Natural killer cell treated with Interleukin-12 subunit alpha and Interleukin-12 subunit beta and Interleukin-15 and Interleukin-18, amount 100 ng/mL, for 72 hours (primary cell): ENCODE measurements around the gene ERLEC1. TPM values are rescaled to one million over a fixed set of nuclear protein-coding genes. Genes with fewer than 3 reads are reported as not detected.
"Not testable (repeated sequence)": the region's sequence is repeated elsewhere in the genome, so short reads cannot be mapped to it uniquely, and the experiment has no call there.

Experiments
- ATAC-seq, 2 donors: fragments of 150-1000 bp; cut with Tn5 transposase in 1 of 2; sonication (Bioruptor Pico), chemical (Tn5 transposase) in 1 of 2; 2 replicates each; pipeline ENCODE4 v1.10.0; 2021
- DNase-seq: peaks from one replicate; pipeline ENCODE4 v3.0.0; 2022; ENCODE audit warnings: low spot score
- H3K27ac Mint-ChIP-seq, 2 donors: 1 replicate in 1 of 2; 2 replicates in 1 of 2; pipeline ENCODE4 v1.8.0; 2022; ENCODE audit warnings: mixed read lengths in 2 of 2, mild to moderate bottlenecking in 1 of 2, moderate library complexity in 1 of 2
- H3K27me3 Mint-ChIP-seq, 2 donors: 1 replicate in 1 of 2; 2 replicates in 1 of 2; pipeline ENCODE4 v1.8.0; 2022; ENCODE audit warnings: mixed read lengths in 2 of 2
- H3K36me3 Mint-ChIP-seq: one replicate; pipeline ENCODE4 v1.8.0; 2022; ENCODE audit warnings: mixed read lengths
- H3K4me1 Mint-ChIP-seq, 2 donors: 1 replicate in 1 of 2; 2 replicates in 1 of 2; pipeline ENCODE4 v1.8.0; 2022; ENCODE audit warnings: low read depth in 2 of 2, mixed read lengths in 2 of 2, mild to moderate bottlenecking in 1 of 2
- H3K4me3 Mint-ChIP-seq: one replicate; pipeline ENCODE4 v1.8.0; 2022; ENCODE audit warnings: mixed read lengths
- H3K9me3 Mint-ChIP-seq: 2 replicates; pipeline ENCODE4 v1.8.0; 2022; ENCODE audit warnings: mixed read lengths
- total RNA-seq, 2 donors: library from RNA; stranded (reverse); gene quantifications; one replicate each; pipeline ENCODE4 v1.2.3, GENCODE V29; 2022

The ERLEC1 gene
- total RNA-seq, 2 donors from 2014 or later, result 24.8 to 45.9 TPM

- Mint-ChIP-seq H3K27ac (no peak overlapping the region), H3K4me3 (no peak overlapping the region), H3K9me3 (no peaks in the 10 kb centered on the region), H3K36me3 (no peaks in the 10 kb centered on the region), H3K4me1 (no peaks in the 10 kb centered on the region), H3K27me3 (no peaks in the 10 kb centered on the region)
- DNase-seq, result no peak
- ATAC-seq, result no peak
Observed at GRCh38 chr2:53828331-53828730, 41.5 kb downstream of the ERLEC1 start.

- H3K9me3 Mint-ChIP-seq, result no peaks in the 10 kb centered on the region
- H3K27me3 Mint-ChIP-seq, result no peaks in the 10 kb centered on the region
- H3K36me3 Mint-ChIP-seq, result no peaks in the 10 kb centered on the region
- no peak for ATAC-seq
- no peak overlapping the region for H3K4me3 Mint-ChIP-seq
- no peaks in the 10 kb centered on the region for H3K4me1 Mint-ChIP-seq
- H3K27ac Mint-ChIP-seq, result no peak overlapping the region
- no peak for DNase-seq
Observed at GRCh38 chr2:53829273-53829979, 42.6 kb downstream of the ERLEC1 start.

GRCh38 chr2:53829980-53830290 is 43.1 kb downstream of the ERLEC1 start:
- H3K36me3 Mint-ChIP-seq, ATAC-seq, DNase-seq, H3K27ac Mint-ChIP-seq, H3K9me3 Mint-ChIP-seq, H3K4me1 Mint-ChIP-seq, H3K27me3 Mint-ChIP-seq, H3K4me3 Mint-ChIP-seq: not testable (repeated sequence)

GRCh38 chr2:53840580-53840979 is 53.7 kb downstream of the ERLEC1 start:
- Mint-ChIP-seq H3K9me3 (no peaks in the 10 kb centered on the region), H3K27ac (no peak overlapping the region), H3K36me3 (no peaks in the 10 kb centered on the region), H3K4me3 (no peak overlapping the region), H3K4me1 (peaks cover 0 to 10% of the 10 kb centered on the region in 2 donors), H3K27me3 (no peaks in the 10 kb centered on the region)
- no peak for DNase-seq
- no peak for ATAC-seq

GRCh38 chr2:53841651-53842050 is 54.8 kb downstream of the ERLEC1 start:
- H3K27me3 Mint-ChIP-seq, ATAC-seq, H3K36me3 Mint-ChIP-seq, H3K4me3 Mint-ChIP-seq, H3K9me3 Mint-ChIP-seq, H3K27ac Mint-ChIP-seq, DNase-seq: not testable (repeated sequence)
- H3K4me1 Mint-ChIP-seq, result peaks cover 0 to 10% of the 10 kb centered on the region in 2 donors

GRCh38 chr2:53842891-53843290 is 56.0 kb downstream of the ERLEC1 start:
- DNase-seq (no peak), ATAC-seq (no peak)
- H3K4me1 Mint-ChIP-seq, result peaks cover 0 to 10% of the 10 kb centered on the region in 2 donors
- no peak overlapping the region for H3K27ac Mint-ChIP-seq
- H3K4me3 Mint-ChIP-seq, result no peak overlapping the region
- H3K36me3 Mint-ChIP-seq, result no peaks in the 10 kb centered on the region
- no peaks in the 10 kb centered on the region for H3K9me3 Mint-ChIP-seq
- H3K27me3 Mint-ChIP-seq, result no peaks in the 10 kb centered on the region

GRCh38 chr2:53843595-53843994 is 56.8 kb downstream of the ERLEC1 start:
- H3K36me3 Mint-ChIP-seq, result no peaks in the 10 kb centered on the region
- H3K9me3 Mint-ChIP-seq, result no peaks in the 10 kb centered on the region
- no peak overlapping the region for H3K4me3 Mint-ChIP-seq
- no peaks in the 10 kb centered on the region for H3K27me3 Mint-ChIP-seq
- H3K27ac Mint-ChIP-seq, result no peak overlapping the region
- DNase-seq (no peak), ATAC-seq (no peak)
- peaks cover 0 to 10% of the 10 kb centered on the region in 2 donors for H3K4me1 Mint-ChIP-seq

- DNase-seq (no peak), ATAC-seq (no peak)
- no peak overlapping the region for H3K4me3 Mint-ChIP-seq
- peaks cover 0 to 2% of the 10 kb centered on the region in 2 donors for H3K4me1 Mint-ChIP-seq
- H3K36me3 Mint-ChIP-seq, result no peaks in the 10 kb centered on the region
- no peak overlapping the region for H3K27ac Mint-ChIP-seq
- H3K9me3 Mint-ChIP-seq, result no peaks in the 10 kb centered on the region
- H3K27me3 Mint-ChIP-seq, result no peaks in the 10 kb centered on the region
Observed at GRCh38 chr2:53848062-53848461, 61.2 kb downstream of the ERLEC1 start.

GRCh38 chr2:53851052-53851757 is 64.4 kb downstream of the ERLEC1 start:
- H3K36me3 Mint-ChIP-seq, H3K27me3 Mint-ChIP-seq, H3K4me1 Mint-ChIP-seq, H3K9me3 Mint-ChIP-seq, H3K4me3 Mint-ChIP-seq, H3K27ac Mint-ChIP-seq, ATAC-seq, DNase-seq: not testable (repeated sequence)

- no peak overlapping the region for H3K4me3 Mint-ChIP-seq
- ATAC-seq (no peak), DNase-seq (no peak)
- no peaks in the 10 kb centered on the region for H3K27me3 Mint-ChIP-seq
- H3K36me3 Mint-ChIP-seq, result no peaks in the 10 kb centered on the region
- no peak overlapping the region for H3K27ac Mint-ChIP-seq
- no peaks in the 10 kb centered on the region for H3K4me1 Mint-ChIP-seq
- no peaks in the 10 kb centered on the region for H3K9me3 Mint-ChIP-seq
Observed at GRCh38 chr2:53852532-53852931, 65.7 kb downstream of the ERLEC1 start.

GRCh38 chr2:53854678-53855077 is 67.8 kb downstream of the ERLEC1 start:
- H3K27me3 Mint-ChIP-seq, result no peaks in the 10 kb centered on the region
- H3K4me3 Mint-ChIP-seq, result no peak overlapping the region
- H3K27ac Mint-ChIP-seq, result peak overlapping the region in 1 of 2 donors; percentile 3
- H3K36me3 Mint-ChIP-seq, result peaks cover 5% of the 10 kb centered on the region
- no peak for DNase-seq
- no peaks in the 10 kb centered on the region for H3K9me3 Mint-ChIP-seq
- peak in 1 of 2 donors; percentile 18 for ATAC-seq
- H3K4me1 Mint-ChIP-seq, result no peaks in the 10 kb centered on the region

- DNase-seq (no peak), ATAC-seq (no peak)
- peaks cover 5% of the 10 kb centered on the region for H3K36me3 Mint-ChIP-seq
- no peaks in the 10 kb centered on the region for H3K4me1 Mint-ChIP-seq
- no peaks in the 10 kb centered on the region for H3K27me3 Mint-ChIP-seq
- no peak overlapping the region for H3K4me3 Mint-ChIP-seq
- H3K27ac Mint-ChIP-seq, result no peak overlapping the region
- no peaks in the 10 kb centered on the region for H3K9me3 Mint-ChIP-seq
Observed at GRCh38 chr2:53856272-53856671, 69.4 kb downstream of the ERLEC1 start.

GRCh38 chr2:53859206-53860181 is 72.7 kb downstream of the ERLEC1 start, which contains the start of gene GPR75:
Gene GPR75 (minus strand): TSS chr2:53859967. CDS start chr2:53854756, 5,211 bp downstream.
- DNase-seq (no peak), ATAC-seq (peak; percentile 28 to 36)
- Mint-ChIP-seq H3K36me3 (peaks cover 5% of the 10 kb centered on the region), H3K4me1 (no peaks in the 10 kb centered on the region), H3K27ac (no peak within 1 kb of the TSS), H3K4me3 (no peak within 1 kb of the TSS), H3K9me3 (no peaks in the 10 kb centered on the region), H3K27me3 (no peaks in the 10 kb centered on the region)

GRCh38 chr2:53861824-53862223 is 75.0 kb downstream of the ERLEC1 start:
- no peak for ATAC-seq
- H3K27me3 Mint-ChIP-seq, result no peaks in the 10 kb centered on the region
- no peaks in the 10 kb centered on the region for H3K4me1 Mint-ChIP-seq
- H3K36me3 Mint-ChIP-seq, result peaks cover 5% of the 10 kb centered on the region
- DNase-seq, result no peak
- H3K27ac Mint-ChIP-seq, result no peak overlapping the region
- H3K4me3 Mint-ChIP-seq, result no peak overlapping the region
- H3K9me3 Mint-ChIP-seq, result no peaks in the 10 kb centered on the region
